GM18507 (cell line): ENCODE measurements around the gene CHRDL2.
"Not testable (repeated sequence)": the region's sequence is repeated elsewhere in the genome, so short reads cannot be mapped to it uniquely, and the experiment has no call there.

Experiments used
- DNase-seq: peaks from one replicate; pipeline ENCODE4 v3.0.0; 2011; ENCODE audit warnings: low read depth; ENCODE audit not compliant: insufficient read length; ENCODE audit errors: extremely low spot score
- FAIRE-seq: peaks from 2 replicates; lab custom pipeline; 2011; peaks lifted over from hg19 to GRCh38; lab: Jason Lieb, UNC

Gene CHRDL2

GRCh38 chr11:74676596-74676995, 54.6 kb downstream of the CHRDL2 start:
- FAIRE-seq (no peak), DNase-seq (no peak)

- DNase-seq = no peak
- no peak for FAIRE-seq
These were observed 55.5 kb downstream of the CHRDL2 start for GRCh38 chr11:74675761-74676160.

- FAIRE-seq = no peak
- DNase-seq = no peak
These were observed 57.4 kb downstream of the CHRDL2 start for GRCh38 chr11:74673693-74674360.

- DNase-seq = no peak
These were observed 58.1 kb downstream of the CHRDL2 start for GRCh38 chr11:74672956-74673692.

GRCh38 chr11:74672332-74672955, 58.8 kb downstream of the CHRDL2 start:
- FAIRE-seq (no peak), DNase-seq (no peak)

More at GRCh38 chr11:74672956-74673692, 58.1 kb downstream of the CHRDL2 start:
- FAIRE-seq = no peak

- no peak for DNase-seq
These were observed 59.6 kb downstream of the CHRDL2 start for GRCh38 chr11:74671520-74672196.

GRCh38 chr11:74670171-74670570, 61.1 kb downstream of the CHRDL2 start:
- FAIRE-seq (no peak), DNase-seq (no peak)

More at GRCh38 chr11:74671520-74672196, 59.6 kb downstream of the CHRDL2 start:
- no peak for FAIRE-seq

- no peak for DNase-seq
- no peak for FAIRE-seq
These were observed 61.7 kb downstream of the CHRDL2 start for GRCh38 chr11:74669211-74670160.

- no peak for FAIRE-seq
- DNase-seq = no peak
These were observed 67.9 kb downstream of the CHRDL2 start for GRCh38 chr11:74663315-74663714.

GRCh38 chr11:74662487-74663103, 68.6 kb downstream of the CHRDL2 start:
- FAIRE-seq = no peak
- DNase-seq = no peak

GRCh38 chr11:74659124-74659523, 72.1 kb downstream of the CHRDL2 start:
- not testable (repeated sequence) for FAIRE-seq, DNase-seq

GRCh38 chr11:74654976-74655375, 76.2 kb downstream of the CHRDL2 start:
- FAIRE-seq (no peak), DNase-seq (no peak)

GRCh38 chr11:74650498-74650897, 80.7 kb downstream of the CHRDL2 start:
- FAIRE-seq (no peak), DNase-seq (no peak)

- no peak for DNase-seq
- no peak for FAIRE-seq
These were observed 82.3 kb downstream of the CHRDL2 start for GRCh38 chr11:74648894-74649293.

GRCh38 chr11:74647831-74648230, 83.4 kb downstream of the CHRDL2 start:
- DNase-seq (no peak), FAIRE-seq (no peak)

- no peak for FAIRE-seq
- no peak for DNase-seq
These were observed 83.8 kb downstream of the CHRDL2 start for GRCh38 chr11:74647404-74647803.

GRCh38 chr11:74646954-74647353, 84.3 kb downstream of the CHRDL2 start:
- FAIRE-seq = no peak
- DNase-seq = no peak
